ENCODE measurements around the gene GGACT.

GGACT gene

DNA sequence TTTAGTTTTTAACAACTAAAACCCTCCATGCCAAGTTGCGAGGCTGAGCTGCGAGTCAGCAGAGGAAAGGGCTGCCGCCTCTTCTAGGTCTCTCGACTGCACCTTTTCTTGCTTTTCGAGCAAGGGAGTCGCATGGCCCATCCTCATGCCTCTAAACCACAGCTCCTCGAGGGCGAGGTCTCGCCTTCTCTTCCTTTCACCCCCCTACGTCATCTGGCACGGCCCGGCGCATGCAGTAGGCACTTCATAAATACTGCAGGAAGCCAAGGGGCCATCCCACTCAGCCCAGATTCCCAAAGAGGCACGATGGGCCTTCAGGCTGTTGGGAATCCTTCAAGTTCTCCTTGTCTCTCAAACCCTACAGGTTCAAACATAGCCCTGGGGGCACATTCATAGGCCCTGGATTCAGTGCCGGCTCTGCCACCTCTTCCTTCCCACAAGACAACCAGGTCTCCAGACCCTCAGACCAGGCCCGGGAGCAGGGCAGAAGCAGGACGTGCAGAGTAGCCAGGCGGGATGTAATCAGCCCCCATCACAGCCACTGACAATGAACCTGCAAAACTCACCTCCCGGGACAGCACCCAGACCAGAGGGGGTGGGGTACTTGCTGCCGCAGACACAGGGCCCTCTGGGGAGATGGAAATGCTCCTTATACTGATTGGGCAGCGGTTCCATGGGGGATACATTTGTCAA lies 41.7 kb downstream of the GGACT start:
- DNase-seq, result no peak

- no peak for DNase-seq
Measured at GRCh38 chr13:100545684-100546061, 42.9 kb downstream of the GGACT start.

GRCh38 chr13:100544866-100545683 lies 43.5 kb downstream of the GGACT start:
- DNase-seq, result no peak

- DNase-seq, result peak in 3 of 4 experiments; percentile 2 to 16 (median 15)
Measured at GRCh38 chr13:100543872-100544602, 44.6 kb downstream of the GGACT start.

GRCh38 chr13:100542826-100543156 lies 45.8 kb downstream of the GGACT start:
- peak; percentile 64 to 86 (median 76) for DNase-seq

GRCh38 chr13:100541897-100542825 lies 46.4 kb downstream of the GGACT start:
- DNase-seq, result no peak

- DNase-seq, result no peak
Measured at GRCh38 chr13:100540621-100541020, 48.0 kb downstream of the GGACT start.

DNA sequence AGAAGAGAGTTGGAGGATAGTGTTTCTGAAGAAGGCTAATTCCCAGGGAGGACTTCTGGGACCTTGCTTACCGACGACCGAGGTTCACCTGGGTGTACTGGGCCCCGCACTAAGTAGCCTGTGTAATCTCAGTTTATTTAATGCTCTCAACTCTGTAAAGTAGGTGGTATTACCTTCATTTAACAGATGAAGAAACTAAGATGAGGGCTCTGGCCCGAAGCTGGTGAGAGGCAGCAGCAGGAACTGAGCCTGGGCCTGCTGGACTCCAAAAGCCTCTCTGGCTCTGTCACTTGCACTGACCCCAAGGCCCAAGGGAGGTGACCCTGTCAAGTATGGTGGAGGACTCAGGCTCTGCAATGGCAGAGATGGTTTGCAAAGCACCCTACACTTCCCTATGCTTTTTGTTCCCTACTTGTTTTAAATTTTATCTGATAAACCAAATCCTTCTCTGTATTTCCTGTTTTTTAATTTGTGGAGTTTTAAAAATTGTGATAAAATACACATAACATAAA lies 50.6 kb downstream of the GGACT start:
- DNase-seq, result no peak

DNA sequence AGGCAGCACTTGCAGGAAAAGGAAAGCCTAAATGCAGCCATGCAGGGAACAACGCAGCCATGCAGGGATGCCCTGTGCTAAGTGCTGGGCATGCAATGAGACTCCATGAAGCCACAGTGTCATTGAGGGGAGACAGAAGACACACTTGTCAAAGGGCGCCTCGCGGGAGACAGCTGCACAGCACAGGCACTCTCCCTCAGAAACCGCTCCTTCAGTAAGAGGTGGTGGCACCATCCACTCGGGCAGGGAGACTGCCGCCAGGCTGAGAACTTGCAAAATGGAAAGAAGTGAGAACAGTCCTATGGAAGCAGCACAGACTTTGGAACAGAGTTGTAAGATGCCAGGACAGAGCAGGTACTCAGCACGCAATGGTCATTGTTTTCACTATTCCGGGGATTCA lies 51.1 kb downstream of the GGACT start:
- DNase-seq, result no peak

GRCh38 chr13:100536643-100537180 lies 51.9 kb downstream of the GGACT start:
- DNase-seq, result no peak

DNA sequence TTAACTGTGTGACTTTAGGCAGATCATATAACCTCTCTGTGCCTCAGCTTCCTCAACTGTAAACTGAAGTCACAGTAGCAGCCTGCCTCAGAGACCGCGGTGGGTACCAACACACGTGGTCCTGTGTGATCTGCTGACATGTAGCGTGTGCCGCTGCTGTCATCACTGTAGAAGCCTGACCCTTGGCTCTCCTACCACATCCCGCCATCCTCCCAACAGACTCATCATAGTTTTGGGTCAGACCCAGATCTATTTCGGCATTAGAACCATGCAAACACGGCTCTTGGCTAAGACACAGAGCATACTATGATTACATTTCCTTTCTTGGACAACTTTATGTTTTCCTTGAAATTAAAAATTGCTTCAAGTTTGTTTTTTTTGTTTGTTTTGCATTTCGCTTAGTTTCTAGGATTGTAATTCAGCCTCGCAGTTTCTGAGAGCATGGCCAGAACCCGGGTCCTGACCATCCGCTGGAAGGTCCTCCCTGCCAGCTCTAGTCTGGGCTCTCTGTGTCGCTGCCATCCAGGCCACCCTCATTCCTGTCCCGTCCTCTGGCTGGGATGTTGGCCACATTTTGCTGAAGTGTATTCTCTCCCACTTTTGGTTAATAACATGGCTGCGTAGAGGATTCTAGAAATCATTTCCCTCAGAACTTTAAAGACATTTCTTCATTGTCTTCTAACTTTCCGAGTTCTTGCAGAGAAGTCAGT lies 53.0 kb downstream of the GGACT start:
- no peak for DNase-seq

- DNase-seq, result no peak
Measured at GRCh38 chr13:100534911-100535310, 53.7 kb downstream of the GGACT start.

DNA sequence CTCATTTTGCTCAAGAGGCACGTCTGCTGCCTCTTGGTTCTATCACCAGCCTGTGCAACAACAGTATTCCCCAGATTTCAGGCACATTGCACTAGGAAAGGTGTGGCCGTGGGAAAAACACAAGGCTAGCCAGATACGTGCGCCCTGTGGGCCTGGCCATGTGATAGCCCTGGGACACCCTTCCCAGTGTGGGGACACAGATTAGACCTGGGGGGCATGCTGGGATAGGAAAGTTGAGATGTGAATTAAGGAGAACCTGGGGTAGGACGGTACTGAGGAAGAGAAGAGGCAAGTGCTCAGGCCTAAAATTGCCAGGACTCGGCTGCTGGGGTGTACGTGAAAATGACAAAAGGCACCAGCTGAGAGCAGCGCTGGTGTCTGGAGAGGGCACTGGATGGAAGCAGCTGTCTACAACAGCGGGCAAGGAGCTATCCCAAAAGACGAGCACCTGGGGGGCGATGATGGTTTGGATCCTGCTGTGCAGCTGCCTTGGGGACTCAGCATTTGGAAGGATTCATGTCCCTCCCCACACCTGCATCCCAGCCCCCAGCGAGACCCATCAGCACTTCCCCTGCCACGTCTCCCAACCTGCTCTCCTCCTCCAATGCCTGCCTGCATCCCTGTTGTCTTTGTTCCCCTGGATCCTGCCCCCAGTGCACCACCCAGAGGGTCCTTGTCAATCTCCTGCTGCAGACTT lies 54.3 kb downstream of the GGACT start:
- no peak for DNase-seq

DNA sequence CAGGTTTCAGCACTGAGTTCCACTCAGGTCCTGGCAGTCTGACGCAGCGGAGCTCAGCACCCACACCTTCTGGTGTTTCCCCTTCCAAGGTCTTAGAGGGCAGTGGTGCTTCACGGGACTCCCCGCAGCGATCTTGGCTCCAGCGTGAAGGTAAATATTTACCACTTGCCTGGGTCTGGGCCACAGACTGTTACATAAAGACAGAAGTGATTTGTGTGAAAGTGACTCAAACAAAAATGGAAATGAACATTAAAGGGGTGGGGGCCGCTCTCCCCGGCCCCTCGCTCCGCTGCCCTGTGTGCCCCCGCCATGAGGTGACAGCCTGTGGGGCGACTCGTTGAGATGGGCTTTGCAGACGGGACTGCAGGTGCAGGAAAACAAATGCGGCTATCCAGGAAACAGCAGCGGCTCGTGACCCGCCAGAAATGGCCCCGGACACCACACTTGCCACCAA lies 55.0 kb downstream of the GGACT start:
- DNase-seq, result no peak

GRCh38 chr13:100532836-100533435 lies 55.7 kb downstream of the GGACT start:
- no peak for DNase-seq

DNA sequence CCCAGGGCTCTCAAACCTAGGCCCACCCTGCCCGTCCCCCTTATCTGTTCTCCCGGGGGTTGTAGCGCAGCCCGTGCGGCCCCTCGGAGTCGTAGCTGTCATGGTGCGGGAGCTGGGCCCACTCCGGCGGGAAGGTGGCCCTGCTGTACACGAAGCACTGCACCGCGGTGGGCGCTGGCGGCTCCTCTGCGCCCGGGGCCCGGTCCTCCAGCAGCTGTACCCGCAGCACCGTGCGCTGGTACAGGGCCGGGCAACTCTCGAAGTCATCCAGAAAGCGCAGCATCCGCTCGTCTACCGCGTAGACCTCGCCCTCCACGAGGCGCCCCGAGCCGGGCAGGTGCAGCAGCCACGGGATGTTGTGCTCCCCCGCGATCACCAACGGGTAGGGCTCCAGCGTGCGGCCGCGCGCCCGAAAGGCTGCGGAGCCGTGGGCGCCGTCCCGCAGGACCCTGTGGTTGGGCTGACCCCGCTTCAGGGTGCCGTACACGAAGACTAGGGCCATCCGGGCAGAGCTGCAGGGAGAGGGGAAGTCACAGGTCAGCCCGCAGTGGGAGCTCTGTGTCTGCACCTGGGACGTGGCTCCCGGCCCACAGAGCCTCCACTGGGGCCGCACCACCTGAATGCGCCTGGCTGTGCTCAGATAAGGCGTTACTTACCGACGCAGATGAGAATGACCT lies 56.4 kb downstream of the GGACT start:
- DNase-seq, result no peak

DNA sequence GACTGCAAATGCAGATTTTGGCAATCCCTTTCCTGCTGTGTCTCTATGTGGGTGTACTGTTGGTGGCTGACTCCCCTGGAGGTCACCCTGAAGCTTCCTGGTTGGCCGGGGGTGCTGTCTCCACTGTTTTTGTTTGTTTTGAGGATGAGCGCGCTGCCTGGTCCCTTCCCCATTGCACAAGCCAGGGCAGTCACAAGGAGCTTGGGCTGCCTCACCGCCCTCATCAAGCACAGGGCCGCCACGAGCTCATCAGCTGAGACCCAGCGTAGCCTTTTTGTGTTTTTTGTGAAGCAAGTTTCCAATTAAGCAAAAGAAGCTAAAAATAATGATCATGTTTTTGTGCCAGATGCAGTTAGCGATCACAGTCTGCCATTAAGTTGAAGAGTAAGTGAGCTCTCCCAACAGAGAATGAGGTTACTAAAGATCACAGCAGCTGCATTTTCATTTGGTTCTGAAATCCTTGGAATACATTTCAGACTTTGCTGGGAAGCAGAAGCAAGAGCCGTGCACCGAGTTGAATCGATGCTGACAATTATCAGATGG lies 57.8 kb downstream of the GGACT start:
- peak; percentile 75 to 88 (median 80) for DNase-seq

DNA sequence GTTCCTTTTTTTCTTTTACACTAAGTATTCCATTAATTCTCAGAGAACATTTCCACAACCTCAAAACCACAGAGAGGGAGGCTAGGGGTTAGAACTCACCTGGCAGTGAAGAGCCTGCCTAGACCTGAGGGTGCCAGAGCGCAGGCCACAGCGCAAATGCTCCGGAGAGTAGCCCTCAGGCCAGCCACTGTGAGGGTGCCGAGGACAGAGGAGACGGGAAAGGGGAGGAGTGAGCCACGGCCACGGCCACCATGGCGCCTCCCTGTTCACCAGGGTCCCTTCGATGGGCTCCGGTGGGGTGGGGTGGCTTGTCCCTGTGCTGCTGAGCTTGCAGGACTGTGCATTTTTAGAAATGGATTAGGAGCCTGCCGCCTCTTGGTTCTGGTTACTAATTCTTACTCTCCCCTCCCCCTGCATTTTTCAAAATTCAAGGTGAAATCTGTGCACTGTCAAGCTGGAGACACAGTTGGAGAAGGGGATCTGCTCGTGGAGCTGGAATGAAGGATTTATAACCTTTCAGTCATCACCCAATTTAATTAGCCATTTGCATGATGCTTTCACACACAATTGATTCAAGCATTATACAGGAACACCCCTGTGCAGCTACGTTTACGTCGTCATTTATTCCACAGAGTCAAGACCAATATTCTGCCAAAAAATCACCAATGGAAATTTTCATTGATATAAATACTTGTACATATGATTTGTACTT lies 58.8 kb downstream of the GGACT start:
- no peak for DNase-seq
